Measurements from ENCODE around the gene ST14.

- no peak for TF ChIP-seq TCF7L2 (IDR thresholded peaks at IDR 0.05; ENCODE audit: low read depth, low read length)
- TF ChIP-seq, protein P1, sequence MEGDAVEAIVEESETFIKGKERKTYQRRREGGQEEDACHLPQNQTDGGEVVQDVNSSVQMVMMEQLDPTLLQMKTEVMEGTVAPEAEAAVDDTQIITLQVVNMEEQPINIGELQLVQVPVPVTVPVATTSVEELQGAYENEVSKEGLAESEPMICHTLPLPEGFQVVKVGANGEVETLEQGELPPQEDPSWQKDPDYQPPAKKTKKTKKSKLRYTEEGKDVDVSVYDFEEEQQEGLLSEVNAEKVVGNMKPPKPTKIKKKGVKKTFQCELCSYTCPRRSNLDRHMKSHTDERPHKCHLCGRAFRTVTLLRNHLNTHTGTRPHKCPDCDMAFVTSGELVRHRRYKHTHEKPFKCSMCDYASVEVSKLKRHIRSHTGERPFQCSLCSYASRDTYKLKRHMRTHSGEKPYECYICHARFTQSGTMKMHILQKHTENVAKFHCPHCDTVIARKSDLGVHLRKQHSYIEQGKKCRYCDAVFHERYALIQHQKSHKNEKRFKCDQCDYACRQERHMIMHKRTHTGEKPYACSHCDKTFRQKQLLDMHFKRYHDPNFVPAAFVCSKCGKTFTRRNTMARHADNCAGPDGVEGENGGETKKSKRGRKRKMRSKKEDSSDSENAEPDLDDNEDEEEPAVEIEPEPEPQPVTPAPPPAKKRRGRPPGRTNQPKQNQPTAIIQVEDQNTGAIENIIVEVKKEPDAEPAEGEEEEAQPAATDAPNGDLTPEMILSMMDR (IDR thresholded peaks at IDR 0.05): no peak
- no peak for TF ChIP-seq SIN3A (IDR thresholded peaks at IDR 0.05; ENCODE audit: borderline replicate concordance, insufficient read depth, low read depth, low read length)
- TF ChIP-seq POLR2AphosphoS5 (IDR thresholded peaks at IDR 0.05; ENCODE audit: low read depth, low read length): no peak
- no peak for TF ChIP-seq REST (IDR thresholded peaks at IDR 0.05; ENCODE audit: insufficient read depth in 1 of 2, low read depth in 2 of 2, low read length in 1 of 2)
Measured at GRCh38 chr11:130180896-130181294, 21.3 kb downstream of the ST14 start.
